Calu3 (cell line): ENCODE measurements around the gene CDK5RAP2. TPM values are rescaled to one million over a fixed set of nuclear protein-coding genes. Genes with fewer than 3 reads are reported as not detected.

Experiments
- BruUV-seq: library from RNA; stranded (reverse); fragments of 400-500 nt; replicated peaks from 2 replicates; lab custom pipeline; 2021; lab: Mats Ljungman, UMichigan
- CTCF ChIA-PET: fragments of 300-600 bp; sonication (Branson Sonifier 250); formaldehyde crosslinking; loops from one replicate; lab custom pipeline; 2022; ENCODE audit warnings: antibody characterized with exemption; lab: Charles Lee
- DNase-seq: peaks from one replicate; pipeline ENCODE4 v3.0.0; 2022
- H3K27ac Mint-ChIP-seq: one replicate; pipeline ENCODE4 v1.8.0; 2022; ENCODE audit warnings: mixed read lengths; ENCODE audit not compliant: unreplicated experiment
- H3K27me3 Mint-ChIP-seq: one replicate; pipeline ENCODE4 v1.8.0; 2022; ENCODE audit warnings: mixed read lengths; ENCODE audit not compliant: unreplicated experiment
- H3K36me3 Mint-ChIP-seq: one replicate; pipeline ENCODE4 v1.8.0; 2022; ENCODE audit warnings: mild to moderate bottlenecking, moderate library complexity, mixed read lengths; ENCODE audit not compliant: insufficient read depth, unreplicated experiment
- H3K4me1 Mint-ChIP-seq: one replicate; pipeline ENCODE4 v1.8.0; 2022; ENCODE audit warnings: mild to moderate bottlenecking, low read depth, mixed read lengths; ENCODE audit not compliant: unreplicated experiment
- H3K4me3 Mint-ChIP-seq: one replicate; pipeline ENCODE4 v1.8.0; 2022; ENCODE audit warnings: mild to moderate bottlenecking, low read depth, moderate library complexity, mixed read lengths; ENCODE audit not compliant: unreplicated experiment
- H3K9me3 Mint-ChIP-seq: one replicate; pipeline ENCODE4 v1.8.0; 2022; ENCODE audit warnings: low read depth, mixed read lengths; ENCODE audit not compliant: unreplicated experiment
- intact Hi-C: fragments of 100-400 bp; cut with micrococcal nuclease; formaldehyde crosslinking; loops from one replicate; pipeline ENCODE4 v1.10.0; 2022; ENCODE audit not compliant: unreplicated experiment
- total RNA-seq: library from RNA; stranded (reverse); gene quantifications from 2 replicates; pipeline ENCODE4 v1.2.3, GENCODE V29; 2022
- TF ChIP-seq, protein P1 (sequence below): fragments of 200-600 bp; IDR thresholded peaks from one replicate; pipeline ENCODE4 v1.8.0; 2022; ENCODE audit warnings: antibody characterized with exemption; ENCODE audit not compliant: unreplicated experiment

CDK5RAP2 gene
- total RNA-seq, 1 experiment from 2014 or later, result 40.7 TPM

DNA sequence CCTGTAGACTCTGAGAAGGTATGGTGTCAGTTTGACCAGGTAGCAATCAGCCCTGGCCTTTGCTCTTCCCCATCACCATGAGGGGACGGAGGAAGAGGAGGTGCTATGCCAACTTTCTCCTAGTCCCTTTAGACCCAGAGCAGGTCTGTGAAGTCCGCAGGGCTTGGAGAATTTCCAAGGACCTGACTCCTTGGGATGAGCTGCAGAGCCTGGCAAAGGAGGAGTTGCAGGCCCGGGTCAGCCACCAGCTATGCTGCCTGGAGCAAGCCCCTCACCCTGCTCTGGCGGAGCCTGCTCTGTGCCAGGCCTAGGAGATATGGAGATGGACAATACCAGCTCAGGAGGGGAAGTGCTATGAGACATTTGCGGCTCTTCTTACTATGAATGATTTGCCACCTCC, 188.3 kb downstream of the CDK5RAP2 start:
- peaks cover 11% of the 10 kb centered on the region for H3K36me3 Mint-ChIP-seq

DNA sequence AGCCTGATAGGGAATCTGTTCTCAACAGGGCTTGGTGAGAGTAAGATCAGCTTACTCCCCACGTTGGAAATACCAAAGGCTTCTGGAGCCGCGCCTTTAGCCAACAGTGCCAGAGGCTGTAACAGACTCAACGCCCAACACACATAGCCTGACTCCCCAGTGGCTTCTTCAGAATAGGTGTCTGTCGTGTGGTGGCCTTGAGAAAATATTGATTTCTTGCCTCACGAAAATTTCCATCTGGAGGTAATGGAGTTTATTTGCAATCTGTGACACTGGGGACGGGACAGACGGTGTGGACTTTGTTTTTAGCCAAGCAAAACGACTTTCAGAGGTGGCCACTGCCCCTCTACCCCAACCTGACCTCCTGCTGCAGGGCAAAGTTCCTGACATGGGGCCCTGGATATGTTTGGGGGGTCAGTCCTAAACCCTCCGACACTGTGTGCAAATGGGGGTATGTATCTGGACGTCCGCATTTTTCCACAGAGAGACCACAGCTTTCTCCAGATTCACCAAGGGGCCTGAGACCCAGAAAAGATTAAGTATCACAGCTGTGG, 189.3 kb downstream of the CDK5RAP2 start:
- Mint-ChIP-seq H3K4me3 (no peak overlapping the region), H3K36me3 (peaks cover 5% of the 10 kb centered on the region), H3K9me3 (no peaks in the 10 kb centered on the region), H3K4me1 (no peaks in the 10 kb centered on the region), H3K27me3 (no peaks in the 10 kb centered on the region), H3K27ac (no peak overlapping the region)
- TF ChIP-seq, protein P1, sequence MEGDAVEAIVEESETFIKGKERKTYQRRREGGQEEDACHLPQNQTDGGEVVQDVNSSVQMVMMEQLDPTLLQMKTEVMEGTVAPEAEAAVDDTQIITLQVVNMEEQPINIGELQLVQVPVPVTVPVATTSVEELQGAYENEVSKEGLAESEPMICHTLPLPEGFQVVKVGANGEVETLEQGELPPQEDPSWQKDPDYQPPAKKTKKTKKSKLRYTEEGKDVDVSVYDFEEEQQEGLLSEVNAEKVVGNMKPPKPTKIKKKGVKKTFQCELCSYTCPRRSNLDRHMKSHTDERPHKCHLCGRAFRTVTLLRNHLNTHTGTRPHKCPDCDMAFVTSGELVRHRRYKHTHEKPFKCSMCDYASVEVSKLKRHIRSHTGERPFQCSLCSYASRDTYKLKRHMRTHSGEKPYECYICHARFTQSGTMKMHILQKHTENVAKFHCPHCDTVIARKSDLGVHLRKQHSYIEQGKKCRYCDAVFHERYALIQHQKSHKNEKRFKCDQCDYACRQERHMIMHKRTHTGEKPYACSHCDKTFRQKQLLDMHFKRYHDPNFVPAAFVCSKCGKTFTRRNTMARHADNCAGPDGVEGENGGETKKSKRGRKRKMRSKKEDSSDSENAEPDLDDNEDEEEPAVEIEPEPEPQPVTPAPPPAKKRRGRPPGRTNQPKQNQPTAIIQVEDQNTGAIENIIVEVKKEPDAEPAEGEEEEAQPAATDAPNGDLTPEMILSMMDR, result no peak
- intact Hi-C loops, result no loop called here
- CTCF ChIA-PET, result no interaction called here
- no TSS peak for BruUV-seq
- DNase-seq, result no peak

More for the DNA sequence above, 188.3 kb downstream of the CDK5RAP2 start:
- Mint-ChIP-seq H3K27ac (no peak overlapping the region), H3K27me3 (no peaks in the 10 kb centered on the region), H3K4me1 (no peaks in the 10 kb centered on the region), H3K4me3 (no peak overlapping the region), H3K9me3 (no peaks in the 10 kb centered on the region)
- TF ChIP-seq, protein P1, result no peak
- no TSS peak for BruUV-seq
- no peak for DNase-seq
- intact Hi-C loops, result no loop called here
- CTCF ChIA-PET, result no interaction called here

DNA sequence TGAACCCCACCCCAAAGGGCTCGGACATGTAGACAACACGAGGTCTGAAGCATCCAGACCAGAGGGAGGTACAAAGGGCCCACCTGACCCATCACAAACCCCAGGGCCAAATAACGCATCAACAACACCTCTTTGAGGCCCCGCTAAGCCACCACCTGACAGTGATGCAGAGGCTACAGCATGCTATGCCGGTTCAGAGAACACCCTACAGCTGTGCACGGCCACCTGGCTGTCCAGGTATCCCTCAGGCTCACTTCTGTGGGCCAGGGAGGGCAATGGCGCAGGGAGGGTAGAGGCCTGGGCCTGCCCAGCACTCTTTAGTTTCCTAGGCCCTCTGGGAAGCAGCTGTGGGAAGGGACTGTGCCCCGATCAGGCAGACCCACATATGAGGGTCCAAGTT, 190.1 kb downstream of the CDK5RAP2 start:
- CTCF ChIA-PET, result interaction anchor here (0.7 kb wide), 1 partner anchor 342 kb away, joined by 3 read pairs; no protein-coding TSS in a partner anchor
- no peak overlapping the region for H3K4me3 Mint-ChIP-seq
- H3K9me3 Mint-ChIP-seq, result no peaks in the 10 kb centered on the region
- H3K4me1 Mint-ChIP-seq, result no peaks in the 10 kb centered on the region
- no peak overlapping the region for H3K27ac Mint-ChIP-seq
- H3K36me3 Mint-ChIP-seq, result peaks cover 5% of the 10 kb centered on the region
- H3K27me3 Mint-ChIP-seq, result no peaks in the 10 kb centered on the region
- no peak for DNase-seq
- no TSS peak for BruUV-seq
- TF ChIP-seq, protein P1, result no peak
- intact Hi-C loops, result no loop called here

DNA sequence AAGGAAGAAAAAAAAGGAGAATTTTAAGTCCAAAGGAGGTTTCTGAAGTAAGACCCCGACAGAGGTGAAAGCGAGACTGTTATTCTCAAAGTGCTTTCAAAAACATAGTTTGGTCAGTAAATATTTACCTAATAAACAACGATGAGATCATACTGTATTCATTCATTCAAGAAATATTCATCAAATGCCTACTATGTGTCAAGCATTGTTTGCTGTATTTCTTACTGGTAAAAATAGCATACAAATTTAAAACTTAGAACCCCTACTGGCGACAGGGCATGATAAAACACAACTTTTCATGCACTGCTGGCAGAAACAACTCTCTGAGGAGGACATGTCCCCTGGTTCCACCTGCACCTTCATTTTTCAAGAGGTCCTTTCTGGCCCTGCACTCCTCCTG, 190.7 kb downstream of the CDK5RAP2 start:
- no peaks in the 10 kb centered on the region for H3K9me3 Mint-ChIP-seq
- H3K27ac Mint-ChIP-seq, result no peak overlapping the region
- H3K36me3 Mint-ChIP-seq, result no peaks in the 10 kb centered on the region

More for the DNA sequence above, 190.7 kb downstream of the CDK5RAP2 start:
- CTCF ChIA-PET, result no interaction called here
- TF ChIP-seq, protein P1, result no peak
- DNase-seq, result no peak
- Mint-ChIP-seq H3K4me1 (no peaks in the 10 kb centered on the region), H3K4me3 (no peak overlapping the region), H3K27me3 (no peaks in the 10 kb centered on the region)
- intact Hi-C loops, result no loop called here
- no TSS peak for BruUV-seq
